Stimulated activated CD8-positive, alpha-beta memory T cell treated with anti-CD3 and anti-CD28 coated beads, Interleukin-7, amount 100 ng/mL, for 48 hours (primary cell): ENCODE data around the gene NOD2.

Experiments used
- DNase-seq, 2 donors: peaks; one replicate each; pipeline ENCODE4 v3.0.0-alpha.2; 2020; ENCODE audit warnings: low read depth in 1 of 2; ENCODE audit errors: extremely low read depth in 1 of 2

The NOD2 gene

GRCh38 chr16:50690177-50690576 is 3.2 kb upstream of the NOD2 start:
- DNase-seq = no peak

GRCh38 chr16:50692644-50692998 is 785 bp upstream of the NOD2 start:
- no peak for DNase-seq

DNA sequence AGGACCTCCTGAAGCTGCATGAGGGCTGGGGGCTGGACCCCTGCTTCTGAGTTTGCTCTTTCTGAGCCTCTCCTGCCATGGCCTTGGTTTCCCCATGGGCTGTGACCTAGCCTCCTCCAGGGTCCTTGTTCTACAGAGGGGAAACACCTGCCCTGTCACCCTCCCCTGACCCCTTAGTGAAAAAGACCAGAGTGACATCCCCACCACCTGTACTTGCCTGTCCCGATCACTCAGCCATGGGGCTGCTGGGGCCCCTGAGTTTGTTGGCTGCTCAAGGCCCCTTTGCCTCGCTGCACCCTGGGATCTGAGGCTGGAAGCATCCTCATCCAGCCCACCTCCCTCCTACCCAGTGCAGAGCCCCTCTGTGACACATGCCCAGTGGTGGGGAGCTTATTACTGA is 800 bp downstream of the NOD2 start:
- no peak for DNase-seq

DNA sequence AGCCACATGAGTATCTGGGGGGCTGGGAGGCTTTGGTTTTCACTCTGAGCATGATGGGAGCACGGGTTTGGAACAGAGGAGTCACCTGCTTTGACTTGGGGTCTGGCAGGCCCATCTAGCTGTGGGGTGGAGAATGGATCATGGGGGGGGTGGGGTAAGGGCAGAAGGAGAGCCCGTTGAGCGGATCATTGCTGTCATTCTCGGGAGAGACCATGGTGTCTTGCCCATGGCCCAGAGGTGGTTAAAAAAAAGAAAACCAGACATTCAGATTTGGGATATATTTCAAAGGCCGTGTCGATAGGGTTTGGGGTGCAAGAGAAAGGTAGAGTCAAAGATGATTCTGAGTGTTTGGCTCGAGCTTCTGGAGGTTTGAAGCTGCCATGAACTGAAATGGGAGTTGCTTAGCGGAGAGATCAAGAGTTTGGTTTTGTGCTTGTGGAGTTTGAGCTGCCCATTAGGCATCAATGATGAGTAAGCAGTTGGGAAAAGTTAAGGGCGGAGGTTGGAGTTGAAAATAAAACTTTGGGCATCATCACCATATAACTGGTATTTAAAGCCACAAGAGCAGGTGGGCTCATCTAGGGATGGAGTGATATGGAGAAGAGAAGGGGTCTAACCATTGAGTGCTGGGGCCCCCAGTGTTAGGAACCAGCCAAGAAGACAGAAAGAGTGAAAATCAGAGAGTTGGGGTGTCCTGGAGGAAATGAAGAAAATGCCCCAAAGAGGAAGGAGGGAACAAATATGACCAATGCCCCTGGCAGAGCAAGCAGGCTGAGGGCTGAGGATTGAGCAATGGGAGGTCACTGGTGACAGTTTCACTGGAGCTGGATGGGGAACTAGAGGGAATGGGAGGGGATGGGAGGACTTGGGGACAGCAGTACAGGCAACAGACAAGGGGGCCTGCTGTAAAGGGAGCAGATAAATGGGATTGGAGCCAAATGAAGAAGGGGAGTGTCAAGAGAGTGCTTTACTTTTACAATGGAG is 1.9 kb downstream of the NOD2 start:
- no peak for DNase-seq

DNA sequence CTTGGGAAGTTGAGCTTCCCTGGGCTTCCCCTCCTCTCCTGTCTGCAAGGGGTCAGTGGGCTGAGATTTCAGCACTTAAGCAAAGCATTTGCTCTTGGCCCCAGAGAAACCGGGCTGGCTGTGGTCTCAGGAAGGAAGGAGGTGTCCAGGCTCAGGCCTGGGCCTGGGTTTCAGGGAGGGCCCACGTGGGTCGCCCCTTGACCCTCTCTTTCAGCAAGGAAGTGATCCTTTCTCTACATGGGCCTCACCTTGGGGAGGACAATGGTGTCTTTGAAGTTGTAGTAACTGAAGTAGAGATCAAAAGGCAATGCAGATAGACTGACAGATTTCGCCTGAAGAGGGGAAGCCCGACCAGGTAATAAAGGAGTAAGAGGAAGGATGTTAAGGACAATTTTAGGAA is 2.7 kb downstream of the NOD2 start:
- DNase-seq = no peak

- peak in 1 of 2 donors; percentile 53 for DNase-seq
Measured at GRCh38 chr16:50696575-50697420, 3.4 kb downstream of the NOD2 start.

GRCh38 chr16:50697421-50697715 is 4.0 kb downstream of the NOD2 start:
- no peak for DNase-seq

GRCh38 chr16:50697881-50698767 is 4.7 kb downstream of the NOD2 start:
- DNase-seq = peak in 1 of 2 donors; percentile 62

- peak in 1 of 2 donors; percentile 82 for DNase-seq
Measured at GRCh38 chr16:50699326-50700159, 6.1 kb downstream of the NOD2 start.

- no peak for DNase-seq
Measured at GRCh38 chr16:50702725-50703124, 9.3 kb downstream of the NOD2 start.

- DNase-seq = no peak
Measured at GRCh38 chr16:50704245-50704644, 10.8 kb downstream of the NOD2 start.

DNA sequence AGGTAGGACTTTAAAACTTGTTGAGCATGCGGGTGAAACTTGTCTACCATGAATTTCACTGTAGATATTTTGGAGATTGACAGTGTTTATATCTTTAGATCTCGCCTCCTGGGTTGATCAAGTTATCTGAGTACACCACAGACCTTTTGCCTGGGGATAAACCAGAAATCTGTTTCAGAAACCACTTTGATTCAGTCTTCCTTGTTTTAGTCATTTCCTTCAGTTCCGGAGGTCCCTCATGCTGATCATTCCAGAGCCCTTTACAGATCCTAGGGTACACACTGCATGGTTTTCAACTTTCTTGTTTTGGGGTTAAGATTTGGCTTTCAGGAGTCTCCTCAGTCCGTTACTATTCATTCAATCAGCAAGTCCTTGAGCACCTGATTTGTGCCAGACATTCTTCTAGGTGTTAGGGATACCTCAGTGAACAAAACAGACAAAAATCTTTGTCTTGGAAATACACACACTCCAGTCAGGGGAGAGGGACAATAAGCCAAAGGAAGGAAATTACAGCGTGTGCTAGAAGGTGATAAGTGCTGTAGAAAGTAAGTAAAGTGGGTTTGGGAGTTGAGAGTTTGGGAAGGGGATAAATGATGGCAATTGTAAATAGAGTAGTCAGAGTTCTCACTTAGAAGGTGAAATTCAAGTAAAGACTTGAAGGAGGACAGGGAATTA is 12.2 kb downstream of the NOD2 start:
- DNase-seq = no peak

GRCh38 chr16:50706250-50706649 is 12.8 kb downstream of the NOD2 start:
- DNase-seq = no peak

GRCh38 chr16:50708373-50709060 is 15.1 kb downstream of the NOD2 start:
- DNase-seq = no peak

DNA sequence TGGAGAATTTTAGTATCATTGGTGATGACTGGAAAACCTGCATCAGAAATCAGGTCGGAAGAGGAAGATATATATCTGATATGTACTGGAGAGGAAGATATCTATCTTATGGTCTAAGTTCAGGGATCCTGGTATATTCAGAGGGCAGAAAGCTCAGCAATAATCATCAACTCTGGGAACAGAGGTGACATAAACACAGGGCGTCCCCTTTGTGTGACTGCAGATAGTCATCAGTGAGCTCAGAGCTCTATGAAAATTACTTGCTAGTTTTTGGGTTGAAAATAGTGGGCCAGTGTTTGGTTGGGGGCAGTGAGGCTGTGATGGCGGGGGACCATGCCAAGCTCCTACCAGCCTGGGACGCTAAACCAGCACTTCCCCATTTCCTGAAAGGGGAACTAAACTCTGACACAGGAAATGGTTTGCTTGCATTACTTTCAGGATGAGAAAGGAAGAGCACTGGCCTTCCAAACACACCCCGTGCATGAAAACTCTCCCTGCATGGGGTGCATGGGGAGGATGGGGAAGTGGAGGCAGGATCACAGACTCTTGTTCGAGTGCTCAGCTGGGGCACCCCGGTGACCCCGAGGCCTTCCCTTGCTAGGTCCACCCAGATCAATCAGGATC is 15.8 kb downstream of the NOD2 start:
- DNase-seq = no peak

- DNase-seq = no peak
Measured at GRCh38 chr16:50709980-50710379, 16.6 kb downstream of the NOD2 start.

GRCh38 chr16:50711040-50711439 is 17.6 kb downstream of the NOD2 start:
- DNase-seq = no peak

GRCh38 chr16:50711862-50712559 is 18.6 kb downstream of the NOD2 start:
- DNase-seq = no peak
